OCI-LY3 (cell line): ENCODE measurements around the gene PLGRKT.

Experiments
- H2AFZ ChIP-seq: fragments of 200-600, 300-600 bp; shearing (Covaris generic); 2 replicates; pipeline ENCODE4 v1.6.0; 2014; ENCODE audit warnings: antibody characterized with exemption, low read depth, low read length
- H3K27ac ChIP-seq: fragments of 200-600, 300-600 bp; sonication (generic); 2 replicates; pipeline ENCODE4 v1.5.1; 2014; ENCODE audit warnings: mild to moderate bottlenecking, low read length, moderate library complexity, mixed read lengths
- H3K27me3 ChIP-seq: fragments of 200-600, 300-600 bp; sonication (generic); 2 replicates; pipeline ENCODE4 v1.6.1; 2014; ENCODE audit warnings: low read depth, low read length, mixed read lengths
- H3K36me3 ChIP-seq: fragments of 200-600, 300-600 bp; sonication (generic); replicated peaks from 2 replicates; pipeline ENCODE3; 2014; ENCODE audit warnings: low read depth, low read length, mixed read lengths
- H3K4me1 ChIP-seq: fragments of 300-600, 200-600 bp; sonication (generic); 2 replicates; pipeline ENCODE4 v1.6.1; 2014; ENCODE audit warnings: low read length, mixed read lengths
- H3K4me2 ChIP-seq: fragments of 200-600, 300-600 bp; sonication (generic); 2 replicates; pipeline ENCODE4 v1.6.1; 2014; ENCODE audit warnings: low read length, mixed read lengths
- H3K4me3 ChIP-seq: fragments of 300-600, 200-600 bp; sonication (generic); 2 replicates; pipeline ENCODE4 v1.5.1; 2014; ENCODE audit warnings: antibody characterized with exemption, mild to moderate bottlenecking, low read length, moderate library complexity
- H3K79me2 ChIP-seq: fragments of 300-600, 200-600 bp; shearing (Covaris generic); 2 replicates; pipeline ENCODE4 v1.6.1; 2014; ENCODE audit warnings: mild to moderate bottlenecking, low read length, mixed read lengths
- H3K9ac ChIP-seq: fragments of 300-600, 200-600 bp; shearing (Covaris generic); 2 replicates; pipeline ENCODE4 v1.6.0; 2014; ENCODE audit warnings: mild to moderate bottlenecking, low read length, moderate library complexity
- H3K9me3 ChIP-seq: fragments of 200-600, 300-600 bp; shearing (Covaris generic); 2 replicates; pipeline ENCODE4 v1.6.1; 2014; ENCODE audit warnings: low read length, mixed read lengths; ENCODE audit not compliant: insufficient read depth
- H4K20me1 ChIP-seq: fragments of 200-600, 300-600 bp; sonication (generic); 2 replicates; pipeline ENCODE4 v1.6.1; 2016; ENCODE audit warnings: low read length, mixed read lengths; ENCODE audit not compliant: insufficient read depth
- EZH2phosphoT487 ChIP-seq: fragments of 200-600 bp; shearing (Covaris generic); IDR thresholded peaks from 2 replicates; pipeline ENCODE4 v1.6.1; 2018; ENCODE audit warnings: antibody characterized with exemption, mixed run types, low read depth
- TF ChIP-seq, protein P1 (sequence below): fragments of 200-600, 300-600 bp; sonication (generic); IDR thresholded peaks from 2 replicates; pipeline ENCODE4 v1.5.1; 2014; ENCODE audit warnings: antibody characterized with exemption, low read length, low read depth

Gene PLGRKT

DNA sequence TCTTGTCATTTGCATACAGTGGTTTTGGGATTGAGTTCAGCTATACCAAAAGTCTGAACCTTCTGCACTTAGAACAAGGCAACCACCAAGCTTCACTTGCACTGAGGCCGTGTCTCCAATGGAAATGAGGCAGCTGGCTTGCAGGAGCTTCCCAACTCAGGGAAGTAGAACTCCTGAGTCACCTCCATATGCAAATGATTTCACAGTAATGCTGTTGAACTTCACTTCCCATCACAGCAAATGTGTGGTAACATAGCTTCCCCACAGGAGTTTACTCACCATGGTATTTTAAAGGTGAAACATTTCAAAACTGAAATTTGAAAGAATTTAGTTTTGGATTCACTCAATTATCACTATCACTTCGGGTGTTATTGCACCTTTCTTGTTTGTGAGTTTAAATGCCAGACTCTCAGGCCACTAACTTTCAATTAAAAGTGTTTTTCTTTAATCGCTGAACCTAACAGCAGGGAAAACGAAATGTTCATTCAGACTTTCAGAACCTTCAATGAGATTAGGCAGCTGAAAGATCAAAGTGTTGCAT, 21.6 kb upstream of the PLGRKT start:
- H3K27me3 ChIP-seq = no peaks in the 10 kb centered on the region
- peak overlapping the region; percentile 91 for H3K27ac ChIP-seq
- peaks cover 72% of the 10 kb centered on the region for H3K4me1 ChIP-seq
- peak overlapping the region; percentile 69 for H3K4me2 ChIP-seq
- peaks cover 19% of the 10 kb centered on the region for H3K36me3 ChIP-seq
- H2AFZ ChIP-seq = no peak overlapping the region
- H4K20me1 ChIP-seq = no peaks in the 10 kb centered on the region
- H3K9me3 ChIP-seq = no peaks in the 10 kb centered on the region
- H3K4me3 ChIP-seq = peak overlapping the region; percentile 44
- peak overlapping the region; percentile 54 for H3K9ac ChIP-seq
- H3K79me2 ChIP-seq = peaks cover 3% of the 10 kb centered on the region; the same call in 1 of the 2 replicates
- TF ChIP-seq EZH2phosphoT487 = no peak

DNA sequence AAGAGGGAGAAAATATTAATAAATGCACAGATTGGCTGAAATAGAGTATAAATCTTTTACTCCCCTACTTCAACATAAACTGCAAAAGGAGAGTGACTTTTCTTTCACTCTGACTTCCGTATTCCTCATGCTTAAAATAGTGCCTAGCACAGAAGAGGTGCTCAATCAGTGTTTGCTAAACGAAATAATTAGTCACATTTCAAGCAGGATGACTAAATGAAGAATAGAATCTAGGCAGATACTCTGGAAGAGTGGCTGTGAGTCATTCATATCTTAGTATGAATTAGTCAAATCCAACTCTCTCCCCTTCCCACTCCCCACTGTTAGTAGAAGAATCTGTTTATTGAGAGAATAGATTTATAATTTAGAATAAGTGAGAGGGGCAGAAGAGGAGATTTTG, 17.5 kb upstream of the PLGRKT start:
- peak overlapping the region; percentile 69 for H3K4me2 ChIP-seq
- TF ChIP-seq, protein P1, sequence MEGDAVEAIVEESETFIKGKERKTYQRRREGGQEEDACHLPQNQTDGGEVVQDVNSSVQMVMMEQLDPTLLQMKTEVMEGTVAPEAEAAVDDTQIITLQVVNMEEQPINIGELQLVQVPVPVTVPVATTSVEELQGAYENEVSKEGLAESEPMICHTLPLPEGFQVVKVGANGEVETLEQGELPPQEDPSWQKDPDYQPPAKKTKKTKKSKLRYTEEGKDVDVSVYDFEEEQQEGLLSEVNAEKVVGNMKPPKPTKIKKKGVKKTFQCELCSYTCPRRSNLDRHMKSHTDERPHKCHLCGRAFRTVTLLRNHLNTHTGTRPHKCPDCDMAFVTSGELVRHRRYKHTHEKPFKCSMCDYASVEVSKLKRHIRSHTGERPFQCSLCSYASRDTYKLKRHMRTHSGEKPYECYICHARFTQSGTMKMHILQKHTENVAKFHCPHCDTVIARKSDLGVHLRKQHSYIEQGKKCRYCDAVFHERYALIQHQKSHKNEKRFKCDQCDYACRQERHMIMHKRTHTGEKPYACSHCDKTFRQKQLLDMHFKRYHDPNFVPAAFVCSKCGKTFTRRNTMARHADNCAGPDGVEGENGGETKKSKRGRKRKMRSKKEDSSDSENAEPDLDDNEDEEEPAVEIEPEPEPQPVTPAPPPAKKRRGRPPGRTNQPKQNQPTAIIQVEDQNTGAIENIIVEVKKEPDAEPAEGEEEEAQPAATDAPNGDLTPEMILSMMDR = no peak
- no peak for TF ChIP-seq EZH2phosphoT487

DNA sequence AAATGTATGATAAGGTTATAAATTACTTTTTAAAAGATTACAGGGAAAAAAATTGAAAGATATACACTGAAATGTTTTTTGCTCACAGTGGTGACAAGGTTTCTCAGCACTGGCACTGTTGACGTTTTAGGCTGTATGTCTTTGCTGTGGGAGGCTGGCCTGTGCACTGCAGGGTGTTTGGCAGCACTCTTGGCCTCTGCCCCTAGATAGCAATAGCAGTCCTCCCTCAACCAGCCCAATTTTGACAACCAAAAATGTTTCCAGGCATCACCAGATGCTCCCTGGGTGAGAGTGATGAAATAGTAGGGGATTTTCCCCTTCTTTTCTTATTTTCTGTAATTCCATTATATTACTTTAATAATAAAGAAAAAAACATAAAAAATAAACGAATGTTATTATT, 15.9 kb upstream of the PLGRKT start:
- Histone ChIP-seq H3K9me3 (no peaks in the 10 kb centered on the region), H3K4me1 (peaks cover 88% of the 10 kb centered on the region), H3K27ac (peak overlapping the region; percentile 77), H4K20me1 (no peaks in the 10 kb centered on the region), H3K36me3 (peaks cover 13% of the 10 kb centered on the region), H3K4me3 (no peak overlapping the region), H2AFZ (no peak overlapping the region), H3K4me2 (peak overlapping the region; percentile 69), H3K27me3 (no peaks in the 10 kb centered on the region), H3K79me2 (peaks cover 16% of the 10 kb centered on the region; the same call in 1 of the 2 replicates), H3K9ac (peak overlapping the region; percentile 46)
- no peak for TF ChIP-seq EZH2phosphoT487
- TF ChIP-seq, protein P1 = peak; percentile 36; the same call in 1 of the 2 replicates

More for the DNA sequence above, 17.5 kb upstream of the PLGRKT start:
- Histone ChIP-seq H3K4me1 (peaks cover 91% of the 10 kb centered on the region), H3K4me3 (peak overlapping the region; percentile 43), H3K9ac (peak overlapping the region; percentile 46), H4K20me1 (no peaks in the 10 kb centered on the region), H3K9me3 (no peaks in the 10 kb centered on the region), H3K79me2 (peaks cover 19% of the 10 kb centered on the region; the same call in 1 of the 2 replicates), H3K27me3 (no peaks in the 10 kb centered on the region), H3K27ac (peak overlapping the region; percentile 77), H3K36me3 (peaks cover 18% of the 10 kb centered on the region), H2AFZ (peak overlapping the region; percentile 50; the same call in 1 of the 2 replicates)

DNA sequence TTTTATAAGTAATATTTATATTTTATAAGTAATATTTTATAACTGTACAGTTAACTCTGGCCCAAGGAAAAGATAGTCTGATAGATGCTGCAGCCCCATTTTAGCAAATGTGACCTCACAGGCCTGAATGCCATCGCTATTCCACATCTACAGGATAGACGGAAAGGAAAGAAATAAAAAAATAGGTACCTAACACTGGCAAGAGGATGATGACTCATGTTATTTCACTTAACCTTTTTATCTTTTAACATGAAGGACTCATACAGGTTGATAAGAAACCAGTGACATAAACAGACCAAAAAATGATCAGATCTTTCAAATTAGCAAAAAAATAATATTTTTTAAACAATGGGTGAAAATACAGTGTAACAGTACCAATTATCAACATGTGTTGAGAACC, 15.3 kb upstream of the PLGRKT start:
- Histone ChIP-seq H3K4me2 (peak overlapping the region; percentile 69), H3K27ac (peak overlapping the region; percentile 77), H4K20me1 (no peaks in the 10 kb centered on the region), H3K4me3 (no peak overlapping the region), H3K4me1 (peaks cover 88% of the 10 kb centered on the region), H3K9me3 (no peaks in the 10 kb centered on the region), H2AFZ (no peak overlapping the region), H3K36me3 (peaks cover 6% of the 10 kb centered on the region), H3K79me2 (peaks cover 16% of the 10 kb centered on the region; the same call in 1 of the 2 replicates), H3K27me3 (no peaks in the 10 kb centered on the region), H3K9ac (peak overlapping the region; percentile 46)
- TF ChIP-seq EZH2phosphoT487 = no peak
- TF ChIP-seq, protein P1 = no peak
